Uterus (tissue), 2 donors: ENCODE measurements around the gene SLC25A53.

ENCODE experiments used
- POLR2A ChIP-seq, 2 donors: fragments of 450-650 bp; IDR thresholded peaks; one replicate each; pipeline ENCODE4 v1.6.1; 2016; ENCODE audit warnings: antibody characterized with exemption in 2 of 2, mild to moderate bottlenecking in 1 of 2, moderate library complexity in 1 of 2
- TF ChIP-seq, protein P1 (sequence below), 4 experiments: fragments of 200-600 bp in 2 of 4; fragments of 450-650 bp in 2 of 4; sonication (generic) in 2 of 4; IDR thresholded peaks; one replicate each; pipeline ENCODE4 v1.5.1; 2016 to 2019; ENCODE audit warnings: antibody characterized with exemption in 4 of 4, mild to moderate bottlenecking in 2 of 4, moderate library complexity in 1 of 4

DNA sequence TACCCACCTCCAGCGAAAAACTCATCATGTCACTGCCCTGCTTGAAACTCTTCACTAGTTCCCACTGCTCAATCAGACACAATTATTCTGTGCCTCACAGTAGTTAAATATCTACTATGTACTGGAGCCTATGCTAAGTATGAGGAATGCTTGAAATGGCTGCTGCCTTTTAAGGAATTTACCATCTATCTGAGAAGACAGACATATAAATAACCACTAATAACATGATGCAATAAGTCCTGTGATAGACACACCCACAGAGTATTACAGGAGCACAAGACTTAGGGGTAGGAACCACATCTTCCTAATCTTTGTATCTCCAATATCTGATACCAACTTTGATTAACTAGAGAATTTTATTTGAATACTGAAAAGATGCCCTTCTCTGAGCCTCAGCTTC, 21.1 kb downstream of the SLC25A53 start:
- TF ChIP-seq, protein P1, sequence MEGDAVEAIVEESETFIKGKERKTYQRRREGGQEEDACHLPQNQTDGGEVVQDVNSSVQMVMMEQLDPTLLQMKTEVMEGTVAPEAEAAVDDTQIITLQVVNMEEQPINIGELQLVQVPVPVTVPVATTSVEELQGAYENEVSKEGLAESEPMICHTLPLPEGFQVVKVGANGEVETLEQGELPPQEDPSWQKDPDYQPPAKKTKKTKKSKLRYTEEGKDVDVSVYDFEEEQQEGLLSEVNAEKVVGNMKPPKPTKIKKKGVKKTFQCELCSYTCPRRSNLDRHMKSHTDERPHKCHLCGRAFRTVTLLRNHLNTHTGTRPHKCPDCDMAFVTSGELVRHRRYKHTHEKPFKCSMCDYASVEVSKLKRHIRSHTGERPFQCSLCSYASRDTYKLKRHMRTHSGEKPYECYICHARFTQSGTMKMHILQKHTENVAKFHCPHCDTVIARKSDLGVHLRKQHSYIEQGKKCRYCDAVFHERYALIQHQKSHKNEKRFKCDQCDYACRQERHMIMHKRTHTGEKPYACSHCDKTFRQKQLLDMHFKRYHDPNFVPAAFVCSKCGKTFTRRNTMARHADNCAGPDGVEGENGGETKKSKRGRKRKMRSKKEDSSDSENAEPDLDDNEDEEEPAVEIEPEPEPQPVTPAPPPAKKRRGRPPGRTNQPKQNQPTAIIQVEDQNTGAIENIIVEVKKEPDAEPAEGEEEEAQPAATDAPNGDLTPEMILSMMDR (IDR thresholded peaks at IDR 0.05): no peak
- TF ChIP-seq POLR2A (IDR thresholded peaks at IDR 0.05): no peak
